Measurements from ENCODE around the gene ZNF385B.
A peak's percentile ranks its signal among the peaks of the same experiment; 100 is the strongest.

The ZNF385B gene

GRCh38 chr2:179861416-179862067 lies at the start of gene ZNF385B:
TSS of gene ZNF385B (minus strand) at chr2:179861612.
- DNase-seq (ENCODE audit: low read depth) = peak; percentile 4
- TF ChIP-seq CTCF (IDR thresholded peaks at IDR 0.05; ENCODE audit: low read depth, low read length, missing control alignments) = no peak
- H3K4me3 ChIP-seq (ENCODE audit: low read depth, low read length) = peak within 1 kb of the TSS; percentile 65
- in situ Hi-C loops (cut with HindIII; ENCODE audit: low sequenced_read_pairs) = no loop called here

GRCh38 chr2:179910735-179911113 lies 49.3 kb upstream of the ZNF385B start:
- in situ Hi-C loops (cut with HindIII; ENCODE audit: low sequenced_read_pairs) = no loop called here
- no peak for DNase-seq (ENCODE audit: low read depth)
- no peak for TF ChIP-seq CTCF (IDR thresholded peaks at IDR 0.05; ENCODE audit: low read depth, low read length, missing control alignments)
- no peak overlapping the region for H3K4me3 ChIP-seq (ENCODE audit: low read depth, low read length)

GRCh38 chr2:179909845-179910734 lies 48.7 kb upstream of the ZNF385B start:
- no peak for TF ChIP-seq CTCF (IDR thresholded peaks at IDR 0.05; ENCODE audit: low read depth, low read length, missing control alignments)
- H3K4me3 ChIP-seq (ENCODE audit: low read depth, low read length) = no peak overlapping the region
- no peak for DNase-seq (ENCODE audit: low read depth)
- in situ Hi-C loops (cut with HindIII; ENCODE audit: low sequenced_read_pairs) = no loop called here

GRCh38 chr2:179900655-179901054 lies 39.2 kb upstream of the ZNF385B start:
- no peak for TF ChIP-seq CTCF (IDR thresholded peaks at IDR 0.05; ENCODE audit: low read depth, low read length, missing control alignments)
- H3K4me3 ChIP-seq (ENCODE audit: low read depth, low read length) = no peak overlapping the region
- no peak for DNase-seq (ENCODE audit: low read depth)
- in situ Hi-C loops (cut with HindIII; ENCODE audit: low sequenced_read_pairs) = no loop called here

DNA sequence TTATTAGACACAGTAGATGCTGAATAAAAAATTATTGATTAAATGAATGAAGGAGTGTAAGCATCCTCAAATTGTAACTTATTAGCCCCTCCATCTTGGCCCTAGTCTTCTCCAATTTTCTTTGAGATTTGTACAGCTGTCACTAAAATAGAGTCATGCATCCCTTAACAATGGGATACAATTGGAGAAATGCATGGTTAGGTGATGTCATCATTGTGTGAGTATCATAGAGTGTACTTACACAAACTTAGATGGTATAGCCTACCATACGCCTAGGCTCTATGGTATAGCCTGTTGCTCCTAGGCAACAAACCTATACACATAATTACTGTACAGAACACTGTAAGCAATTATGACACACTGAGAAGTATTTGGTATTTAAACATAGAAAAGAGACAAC lies 38.3 kb upstream of the ZNF385B start:
- DNase-seq (ENCODE audit: low read depth) = no peak
- H3K4me3 ChIP-seq (ENCODE audit: low read depth, low read length) = no peak overlapping the region
- no peak for TF ChIP-seq CTCF (IDR thresholded peaks at IDR 0.05; ENCODE audit: low read depth, low read length, missing control alignments)
- in situ Hi-C loops (cut with HindIII; ENCODE audit: low sequenced_read_pairs) = no loop called here

DNA sequence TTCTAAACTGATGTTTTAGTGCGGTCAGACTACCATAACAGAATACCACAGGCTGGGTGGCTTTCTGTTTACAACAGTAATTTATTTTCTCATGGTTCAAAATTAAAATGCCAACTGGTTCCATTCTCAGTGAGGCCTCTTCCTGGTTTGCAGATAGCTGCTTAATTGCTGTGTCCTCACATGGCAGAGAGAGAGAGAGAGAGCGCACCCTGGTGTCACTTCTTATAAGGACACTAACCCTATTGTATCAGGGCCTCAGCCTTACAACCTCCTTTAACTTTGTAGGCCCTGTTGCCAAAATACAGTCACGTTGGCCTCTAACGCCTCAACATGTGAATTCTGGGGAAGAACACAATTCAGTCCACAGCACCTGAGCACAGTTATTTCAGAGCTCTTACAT lies 37.5 kb upstream of the ZNF385B start:
- peak; percentile 35 for TF ChIP-seq CTCF (IDR thresholded peaks at IDR 0.05; ENCODE audit: low read depth, low read length, missing control alignments)
- H3K4me3 ChIP-seq (ENCODE audit: low read depth, low read length) = no peak overlapping the region
- in situ Hi-C loops (cut with HindIII; ENCODE audit: low sequenced_read_pairs) = no loop called here
- DNase-seq (ENCODE audit: low read depth) = peak; percentile 0

Data from astrocyte of the cerebellum (primary cell).